Keratinocyte (primary cell): ENCODE results near the gene TNNT2.

Experiments
- CTCF ChIP-seq, 3 experiments: IDR thresholded peaks in 1 of 3; conservative IDR thresholded peaks in 1 of 3; optimal IDR thresholded peaks in 1 of 3; 2 replicates in 2 of 3; 3 replicates in 1 of 3; pipeline versions ENCODE3 to v1.5.1; 2011; ENCODE audit warnings: low read length in 3 of 3, mild to moderate bottlenecking in 3 of 3, moderate library complexity in 2 of 3, control low read depth in 1 of 3, inconsistent platforms in 1 of 3; ENCODE audit not compliant: insufficient read depth in 2 of 3; ENCODE audit errors: extremely low read depth in 1 of 3
- EZH2 ChIP-seq: IDR thresholded peaks from one replicate; pipeline ENCODE4 v1.6.1; 2012; ENCODE audit warnings: inconsistent platforms, mild to moderate bottlenecking, low read length, moderate library complexity

GRCh38 chr1:201389051-201389450, 11.6 kb upstream of the TNNT2 start:
- TF ChIP-seq CTCF (optimal IDR thresholded peaks at IDR 0.05 in 1 of 3, IDR thresholded peaks at IDR 0.05 in 1 of 3, conservative IDR thresholded peaks at IDR 0.05 in 1 of 3; ENCODE audit: extremely low read depth in 1 of 3, insufficient read depth in 2 of 3, low read length in 3 of 3) (no peak), EZH2 (no peak)
